NCI-H2107 (cell line): ENCODE measurements around the gene TPGS2.
"Not testable (repeated sequence)": the region's sequence is repeated elsewhere in the genome, so short reads cannot be mapped to it uniquely, and the experiment has no call there.

Experiments
- DNase-seq: peaks from one replicate; lab custom pipeline; 2025; lab: John Stamatoyannopoulos, UW

Gene TPGS2

GRCh38 chr18:36772241-36772723, 56.5 kb downstream of the TPGS2 start:
- DNase-seq, result no peak

GRCh38 chr18:36771245-36771644, 57.6 kb downstream of the TPGS2 start:
- no peak for DNase-seq

- DNase-seq, result no peak
These were observed 58.4 kb downstream of the TPGS2 start for GRCh38 chr18:36770315-36770946.

GRCh38 chr18:36769611-36770314, 59.0 kb downstream of the TPGS2 start:
- no peak for DNase-seq

GRCh38 chr18:36769172-36769571, 59.6 kb downstream of the TPGS2 start:
- no peak for DNase-seq

DNA sequence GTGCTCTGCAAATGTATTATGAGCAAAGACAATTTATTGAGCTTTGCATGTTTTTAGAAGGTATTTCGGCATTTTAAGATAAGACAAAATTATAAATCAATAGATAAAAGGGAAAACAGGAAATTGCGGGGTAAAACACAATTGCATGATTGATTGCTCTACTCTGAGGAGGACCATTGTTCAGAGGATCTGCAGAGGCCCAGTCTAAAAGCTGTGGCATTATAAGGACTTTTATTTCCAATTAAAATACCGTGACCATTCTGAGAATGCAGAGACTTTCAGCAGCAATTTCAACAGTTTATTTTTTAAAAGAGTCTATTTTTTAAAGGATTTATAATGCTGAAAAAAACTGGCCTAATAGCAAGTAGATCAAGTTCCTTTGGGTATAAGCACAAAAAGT, 62.0 kb downstream of the TPGS2 start:
- DNase-seq, result no peak

DNA sequence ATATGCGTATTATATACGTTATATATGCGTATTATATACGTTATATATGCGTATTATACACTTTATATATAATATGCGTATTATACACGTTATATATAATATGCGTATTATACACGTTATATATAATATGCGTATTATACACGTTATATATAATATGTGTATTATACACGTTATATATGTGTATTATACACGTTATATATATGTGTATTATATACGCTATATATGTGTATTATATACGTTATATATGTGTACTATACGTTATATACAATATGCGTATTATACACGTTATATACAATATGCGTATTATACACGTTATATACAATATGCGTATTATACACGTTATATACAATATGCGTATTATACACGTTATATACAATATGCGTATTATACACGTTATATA, 65.8 kb downstream of the TPGS2 start:
- not testable (repeated sequence) for DNase-seq

- DNase-seq, result no peak
These were observed 66.7 kb downstream of the TPGS2 start for GRCh38 chr18:36762074-36762473.

GRCh38 chr18:36761186-36761698, 67.6 kb downstream of the TPGS2 start:
- no peak for DNase-seq

- no peak for DNase-seq
These were observed 68.2 kb downstream of the TPGS2 start for GRCh38 chr18:36760598-36760997.

GRCh38 chr18:36759167-36759776, 69.5 kb downstream of the TPGS2 start:
- DNase-seq, result no peak

DNA sequence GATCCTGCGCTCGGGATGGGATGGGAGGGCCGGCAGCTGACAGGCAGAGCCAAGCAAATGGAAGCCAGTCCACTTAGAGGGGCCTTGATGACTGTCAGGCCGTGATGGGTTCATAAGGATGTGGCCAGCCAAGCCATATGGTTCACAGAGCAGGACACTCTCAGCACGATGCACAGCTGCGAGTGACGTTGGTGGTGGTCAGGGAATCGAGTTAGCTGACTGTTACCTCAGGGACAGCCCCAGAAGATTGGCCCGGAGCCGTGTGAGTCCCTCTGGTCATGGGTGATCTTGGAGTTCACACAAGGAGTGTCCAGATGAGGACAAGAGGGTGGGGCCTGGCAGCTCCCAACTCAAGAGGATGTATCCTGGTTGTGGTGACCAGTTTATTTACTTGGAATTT, 70.2 kb downstream of the TPGS2 start:
- no peak for DNase-seq

DNA sequence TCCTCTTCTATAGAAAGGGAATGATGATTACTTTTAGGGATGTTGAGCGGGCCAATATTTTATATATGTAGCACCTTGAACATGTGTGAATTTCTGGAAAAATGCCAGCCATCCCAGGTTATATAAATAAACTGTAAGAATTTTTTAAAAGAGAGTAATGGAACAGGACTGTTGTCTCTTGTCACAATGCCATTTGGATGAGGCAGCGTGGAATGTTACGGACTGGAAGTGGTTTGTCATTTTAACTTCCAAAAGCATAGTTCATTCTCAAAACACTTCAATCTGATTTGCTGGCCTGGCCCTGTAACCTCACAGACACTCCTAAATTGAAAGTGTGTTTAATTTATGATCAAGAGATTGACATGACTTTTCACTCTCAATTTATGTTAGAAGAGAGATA, 70.8 kb downstream of the TPGS2 start:
- no peak for DNase-seq

- peak; percentile 38 for DNase-seq
These were observed 71.7 kb downstream of the TPGS2 start for GRCh38 chr18:36757081-36757480.

DNA sequence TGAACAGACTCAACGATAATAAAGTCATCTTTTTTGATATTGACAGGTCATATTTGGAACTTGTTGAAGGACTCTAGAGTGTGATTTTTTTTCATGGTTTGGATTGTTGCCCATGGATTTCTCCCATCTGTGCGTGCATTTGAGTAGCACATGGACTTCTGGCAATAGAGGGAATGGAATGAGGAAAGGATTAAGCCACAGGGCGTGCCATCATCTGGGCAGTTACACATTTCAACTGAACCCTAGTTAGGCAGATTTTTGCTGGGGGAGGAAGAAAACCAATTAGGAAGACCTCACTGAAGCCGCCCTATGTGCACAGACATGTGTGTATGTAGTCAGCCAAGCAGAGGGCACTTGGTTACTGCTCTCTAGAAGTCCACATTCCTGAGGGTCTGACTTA, 72.6 kb downstream of the TPGS2 start:
- DNase-seq, result no peak

- DNase-seq, result no peak
These were observed 75.6 kb downstream of the TPGS2 start for GRCh38 chr18:36752929-36753865.

DNA sequence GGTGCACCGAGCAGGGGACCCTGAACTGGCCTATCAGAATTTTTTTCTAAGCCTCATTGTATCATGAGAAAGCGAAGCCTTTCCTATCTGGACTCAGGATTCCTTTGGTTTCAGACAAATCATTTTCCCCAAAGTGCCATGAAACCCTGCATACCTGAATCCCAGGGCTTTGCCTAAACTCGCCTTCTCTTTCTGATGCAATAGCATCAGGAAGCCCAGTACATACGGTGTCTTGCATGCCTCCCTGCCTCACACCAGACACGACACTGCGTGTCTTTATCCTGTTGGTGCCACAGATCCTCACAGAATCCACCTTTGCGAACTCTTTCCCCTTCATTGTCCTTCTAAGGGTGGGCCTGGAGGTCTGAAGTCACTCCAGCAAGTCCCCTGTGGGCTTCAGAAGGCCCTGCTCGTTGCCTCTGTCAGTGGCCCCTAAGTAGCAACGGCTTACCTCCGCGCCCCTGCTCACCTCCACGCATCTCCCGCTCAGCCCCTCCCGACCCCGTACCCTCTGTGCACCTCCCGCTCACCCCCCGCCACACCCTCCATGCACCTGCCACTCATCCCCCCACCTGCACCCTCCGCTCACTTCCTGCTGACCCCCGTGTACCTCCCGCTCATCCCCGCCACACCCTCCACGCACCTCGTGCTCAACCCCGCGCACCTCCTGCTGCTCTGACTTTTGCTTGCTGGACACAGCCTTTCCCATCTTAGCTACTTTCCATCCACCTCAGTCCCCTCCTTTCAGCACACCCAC, 83.4 kb downstream of the TPGS2 start:
- no peak for DNase-seq

DNA sequence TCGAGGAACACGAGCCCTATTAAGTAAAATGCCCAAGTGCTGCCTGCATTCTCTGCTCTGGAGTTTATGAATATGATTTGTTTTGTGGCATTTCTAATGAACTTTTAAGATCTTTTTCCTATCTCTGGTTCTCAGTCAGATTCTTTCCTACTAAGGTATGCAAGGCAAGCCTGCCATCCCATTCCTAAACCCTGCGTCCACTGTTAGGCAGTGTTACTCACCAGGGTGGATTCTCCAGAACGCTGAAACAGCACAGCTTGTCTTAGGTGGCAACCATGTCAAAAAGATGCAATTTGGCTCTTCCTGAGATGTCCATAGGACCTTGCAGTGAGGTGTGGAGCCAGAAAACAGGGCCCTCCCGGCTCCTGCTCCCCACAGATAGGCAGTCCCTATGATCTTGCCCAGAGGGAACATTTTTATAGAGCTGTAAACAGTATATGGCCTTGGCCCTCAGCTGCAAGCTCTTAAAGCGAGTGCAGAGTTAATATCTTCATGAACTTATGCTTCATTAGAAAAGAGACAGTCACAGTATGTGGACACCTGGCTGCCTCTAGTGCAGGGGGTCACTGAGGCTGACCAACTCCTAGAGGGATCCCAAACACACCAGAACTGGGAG, 84.4 kb downstream of the TPGS2 start:
- no peak for DNase-seq
